ENCODE results near the gene KNG1. TPM values are rescaled to one million over a fixed set of nuclear protein-coding genes. Genes with fewer than 3 reads are reported as not detected.
A peak's percentile ranks its signal among the peaks of the same experiment; 100 is the strongest.

KNG1 gene
- total and polyA plus RNA-seq, 10 of the 15 experiments (the other 5 are each of a cell fraction or from before 2014, with no cell fraction given): 0.21 TPM; not detected in 9

GRCh38 chr3:186783058-186783730, 66.0 kb downstream of the KNG1 start, which contains the start of gene EIF4A2 (continued):
- TF ChIP-seq RELA (IDR thresholded peaks at IDR 0.05; ENCODE audit: borderline replicate concordance, partially characterized antibody) (peak; percentile 31), CBFB (IDR thresholded peaks at IDR 0.05; ENCODE audit: low read depth) (peak; percentile 100), FOXM1 (IDR thresholded peaks at IDR 0.05; ENCODE audit: low read depth, low read length) (peak; percentile 84), USF2 (IDR thresholded peaks at IDR 0.05; ENCODE audit: borderline replicate concordance, low read depth, low read length) (no peak), SREBF1 (IDR thresholded peaks at IDR 0.05; ENCODE audit: low read length) (no peak), TAF1 (IDR thresholded peaks at IDR 0.05; ENCODE audit: borderline replicate concordance, low read depth, low read length) (peak; percentile 100), NR2F1 (conservative IDR thresholded peaks at IDR 0.05) (peak; percentile 77), PBX3 (IDR thresholded peaks at IDR 0.05; ENCODE audit: insufficient replicate concordance, low read depth, low read length) (peak; percentile 53), RBBP5 (conservative IDR thresholded peaks at IDR 0.05) (0 out of 2 replicates have a peak, but pooled peaks have one; percentile 18)

Data from GM12878 (cell line).